Stimulated activated CD8-positive, alpha-beta memory T cell treated with anti-CD3 and anti-CD28 coated beads, Interleukin-4, amount 100 ng/mL, for 4 hours (primary cell): ENCODE results near the gene THBS1.

ENCODE experiments used
- DNase-seq, 2 donors: peaks; one replicate each; pipeline ENCODE4 v3.0.0-alpha.2; 2020; ENCODE audit warnings: low read depth in 2 of 2, low spot score in 1 of 2

The THBS1 gene

DNA sequence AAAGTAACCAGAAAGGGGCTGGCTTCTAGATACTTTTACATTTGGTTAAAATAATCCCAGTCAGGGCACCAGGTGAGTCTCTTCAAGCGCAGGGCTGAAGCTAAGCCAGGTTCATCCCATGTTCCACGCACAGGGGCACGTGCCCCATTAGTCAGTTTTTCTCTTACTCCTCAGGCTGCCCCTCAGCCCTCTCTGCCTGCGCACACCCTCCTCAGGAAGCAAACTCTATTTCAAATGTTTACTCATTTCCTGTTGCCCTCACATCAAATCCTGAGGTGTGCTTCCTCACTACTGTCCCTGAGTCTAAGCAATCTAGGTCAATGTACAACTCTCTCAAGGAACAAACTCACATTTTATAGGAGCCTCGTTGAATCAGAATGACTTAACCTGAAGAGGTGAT is 48.5 kb downstream of the THBS1 start:
- DNase-seq = peak in 1 of 2 donors; percentile 62

DNA sequence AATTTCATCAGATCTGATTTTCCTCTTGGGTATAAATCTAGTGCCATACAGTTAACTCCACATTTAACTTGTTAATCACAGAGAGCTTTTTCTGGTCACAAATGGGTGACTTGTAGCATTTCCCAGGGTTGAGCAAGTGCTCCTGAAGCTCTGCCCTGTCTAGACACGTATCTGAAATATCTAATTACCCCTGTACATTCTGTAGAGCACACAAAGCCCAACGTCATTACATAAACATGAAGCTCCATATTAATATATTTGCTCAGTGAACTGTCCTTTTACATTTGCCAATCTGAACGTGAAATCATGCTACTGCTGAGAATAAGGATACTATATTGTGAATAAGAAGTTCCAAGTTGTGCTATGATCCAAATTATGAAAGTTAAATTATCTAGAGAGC is 49.0 kb downstream of the THBS1 start:
- no peak for DNase-seq

DNA sequence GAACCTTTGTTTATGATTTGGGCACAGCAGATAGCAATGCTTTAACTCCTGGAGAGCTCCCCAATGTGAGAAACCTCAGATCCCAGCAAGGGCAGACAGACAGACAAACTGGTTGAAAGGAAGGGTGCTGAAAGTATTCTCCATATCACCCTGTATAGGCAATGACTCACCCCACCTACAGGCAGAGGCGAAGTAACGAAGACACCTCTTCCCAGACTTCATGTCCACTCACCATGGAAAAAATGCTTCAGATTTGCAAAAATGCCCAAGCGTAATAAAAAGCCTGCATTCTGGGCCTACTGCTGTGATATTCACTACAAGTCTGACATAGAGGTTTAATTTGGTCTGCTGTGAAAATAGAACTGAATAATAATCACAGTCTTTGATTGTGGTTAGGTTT is 50.5 kb downstream of the THBS1 start:
- no peak for DNase-seq

DNA sequence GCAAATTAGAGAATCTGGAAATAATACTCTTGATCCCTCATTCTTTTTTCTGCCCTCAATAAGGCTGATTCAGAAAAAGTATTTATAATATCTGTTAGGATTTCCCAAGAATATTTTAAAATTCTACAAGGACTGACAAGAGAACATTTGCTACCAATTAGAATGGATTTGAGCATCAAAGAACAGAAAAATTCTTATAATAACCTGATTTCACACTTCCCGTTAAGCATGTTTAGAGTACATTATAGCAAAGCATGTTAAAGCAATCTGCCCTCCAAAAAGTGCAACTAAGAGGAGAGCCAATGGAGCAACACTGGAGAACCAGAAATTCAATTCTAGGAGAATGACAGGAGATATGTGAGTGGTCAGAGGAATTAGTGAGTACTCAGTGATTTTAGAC is 57.2 kb downstream of the THBS1 start:
- DNase-seq = no peak

DNA sequence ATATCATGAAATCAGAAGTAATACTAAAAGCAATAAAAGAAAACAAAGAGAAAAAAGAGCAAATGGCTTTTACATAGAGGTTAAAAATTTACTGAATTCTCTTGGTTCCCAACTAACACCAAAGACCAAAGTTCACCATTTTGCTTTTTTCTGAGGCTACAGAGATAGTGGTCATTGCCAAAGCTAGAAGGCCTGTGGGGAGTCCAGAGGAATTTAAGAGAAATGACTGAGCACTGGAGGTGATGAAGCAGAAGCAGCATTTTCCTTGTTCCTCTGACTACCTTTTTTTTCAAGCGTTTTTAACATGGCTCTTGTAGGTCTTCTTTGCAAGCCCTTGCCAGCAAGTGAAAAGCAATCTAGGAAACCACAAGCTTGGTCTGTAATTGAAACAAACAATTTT is 58.2 kb downstream of the THBS1 start:
- DNase-seq = no peak

DNA sequence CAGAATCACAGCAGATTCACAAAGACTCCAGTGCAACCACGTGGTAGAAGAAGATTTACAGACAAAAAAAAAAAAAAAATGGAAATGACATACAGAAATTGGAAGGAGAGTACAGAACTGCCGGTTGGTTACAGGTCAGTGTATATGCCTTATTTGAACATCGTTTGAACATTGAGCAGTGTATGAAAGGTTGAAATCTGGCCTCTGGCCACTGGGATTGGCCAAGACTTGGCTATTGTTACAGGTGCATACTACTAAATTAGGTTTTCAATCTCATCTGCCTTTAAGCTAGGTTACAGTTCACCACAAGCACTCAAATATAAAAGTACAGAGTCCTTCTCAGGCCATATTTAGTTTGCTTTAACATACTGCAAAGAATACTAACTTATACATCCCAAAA is 59.8 kb downstream of the THBS1 start:
- DNase-seq = no peak

DNA sequence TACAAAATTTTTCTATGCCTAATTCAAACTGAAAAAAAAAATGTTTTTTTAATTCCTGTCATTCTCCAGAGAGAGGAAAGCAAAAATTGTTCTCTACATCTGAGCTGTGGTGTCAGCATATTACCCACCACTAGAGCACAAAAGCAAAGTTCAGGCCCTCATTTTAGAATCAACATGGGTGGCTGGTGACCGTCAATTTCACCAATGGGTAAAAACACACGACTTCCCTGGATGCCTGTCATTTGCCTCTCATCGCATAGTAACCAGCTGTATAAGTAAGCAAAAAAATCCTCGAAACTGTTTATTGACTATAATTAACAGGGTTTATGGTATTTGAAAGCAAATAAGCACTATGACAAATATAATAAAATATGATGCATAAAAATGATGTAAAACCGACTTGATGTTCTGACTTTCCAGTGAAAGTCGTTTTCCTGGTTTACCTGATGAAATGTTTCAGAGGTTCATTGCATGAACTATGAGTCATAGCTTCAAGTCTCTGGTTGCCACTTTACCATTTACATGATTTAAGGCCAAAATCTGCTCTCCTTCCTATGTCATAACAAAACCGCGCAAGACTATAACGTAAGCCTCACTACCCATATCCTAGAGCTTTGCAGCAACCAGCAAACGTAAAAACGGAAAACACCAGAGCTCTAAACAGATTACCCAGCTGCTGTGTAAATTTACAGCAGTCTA is 60.5 kb downstream of the THBS1 start:
- DNase-seq = no peak

DNA sequence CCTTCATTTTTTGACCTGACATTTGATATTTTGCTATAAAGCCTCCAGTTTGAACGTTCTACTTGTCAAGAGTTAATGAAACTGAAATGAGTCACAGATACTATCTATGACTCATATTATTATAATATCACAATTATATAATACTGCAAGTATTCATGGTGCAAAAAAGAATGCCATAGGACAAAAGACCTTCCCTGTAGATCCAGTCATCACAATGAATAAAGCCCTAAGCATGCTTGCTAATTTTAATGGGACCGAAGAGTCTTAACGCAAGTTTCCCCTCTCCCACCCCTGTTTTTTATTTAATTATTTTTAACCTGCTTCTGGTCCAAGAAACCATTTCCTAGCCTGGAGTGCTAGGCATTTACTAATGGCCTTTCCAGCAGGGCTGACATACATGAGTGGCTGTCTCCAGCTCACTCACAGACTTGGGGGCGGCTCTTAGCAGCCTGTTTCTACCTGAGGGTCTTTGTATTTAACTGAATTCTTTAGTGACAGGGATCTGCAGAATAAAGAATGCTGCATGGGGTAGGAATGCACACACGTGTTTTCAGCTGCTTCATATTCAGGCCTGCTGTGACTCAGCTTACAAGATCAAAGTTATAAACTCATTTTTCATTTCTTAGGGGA is 61.2 kb downstream of the THBS1 start:
- DNase-seq = no peak

DNA sequence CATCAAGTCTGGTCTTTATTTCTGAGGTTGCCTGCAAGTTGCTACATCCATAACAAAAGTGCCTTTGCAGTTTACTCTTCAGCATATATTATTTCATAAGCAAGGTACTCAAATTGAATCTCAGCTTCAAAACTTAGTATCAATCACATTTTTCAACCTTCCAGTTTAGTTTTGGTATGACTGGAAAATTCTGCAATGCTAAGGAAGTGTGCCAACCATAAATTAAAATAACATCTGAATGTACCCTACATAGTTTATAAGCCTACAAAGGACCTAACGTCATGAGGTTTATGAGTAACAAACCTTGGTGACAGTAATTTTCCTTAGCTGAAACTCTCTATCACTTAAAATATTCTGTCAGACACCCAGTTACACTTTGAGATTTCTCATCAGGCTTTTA is 62.8 kb downstream of the THBS1 start:
- no peak for DNase-seq

DNA sequence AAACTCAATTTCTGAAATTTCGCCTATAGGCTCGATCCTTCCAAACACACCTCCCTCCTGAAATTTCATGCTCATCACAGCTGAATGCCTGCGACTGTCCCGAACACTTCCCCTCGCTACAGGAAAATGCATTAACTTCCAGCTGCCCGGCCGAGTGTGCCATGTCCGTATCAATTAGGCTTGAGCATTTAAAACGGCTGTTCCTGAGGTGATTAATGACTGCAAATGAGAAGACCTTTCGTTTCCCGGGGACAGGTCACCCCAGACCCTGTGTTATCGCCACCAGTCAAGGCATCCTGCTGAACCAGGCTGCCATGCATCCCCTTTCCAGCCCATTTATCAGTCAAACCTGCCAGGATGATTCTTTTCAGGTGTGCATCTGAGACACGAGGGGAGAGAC is 63.3 kb downstream of the THBS1 start:
- DNase-seq = no peak

DNA sequence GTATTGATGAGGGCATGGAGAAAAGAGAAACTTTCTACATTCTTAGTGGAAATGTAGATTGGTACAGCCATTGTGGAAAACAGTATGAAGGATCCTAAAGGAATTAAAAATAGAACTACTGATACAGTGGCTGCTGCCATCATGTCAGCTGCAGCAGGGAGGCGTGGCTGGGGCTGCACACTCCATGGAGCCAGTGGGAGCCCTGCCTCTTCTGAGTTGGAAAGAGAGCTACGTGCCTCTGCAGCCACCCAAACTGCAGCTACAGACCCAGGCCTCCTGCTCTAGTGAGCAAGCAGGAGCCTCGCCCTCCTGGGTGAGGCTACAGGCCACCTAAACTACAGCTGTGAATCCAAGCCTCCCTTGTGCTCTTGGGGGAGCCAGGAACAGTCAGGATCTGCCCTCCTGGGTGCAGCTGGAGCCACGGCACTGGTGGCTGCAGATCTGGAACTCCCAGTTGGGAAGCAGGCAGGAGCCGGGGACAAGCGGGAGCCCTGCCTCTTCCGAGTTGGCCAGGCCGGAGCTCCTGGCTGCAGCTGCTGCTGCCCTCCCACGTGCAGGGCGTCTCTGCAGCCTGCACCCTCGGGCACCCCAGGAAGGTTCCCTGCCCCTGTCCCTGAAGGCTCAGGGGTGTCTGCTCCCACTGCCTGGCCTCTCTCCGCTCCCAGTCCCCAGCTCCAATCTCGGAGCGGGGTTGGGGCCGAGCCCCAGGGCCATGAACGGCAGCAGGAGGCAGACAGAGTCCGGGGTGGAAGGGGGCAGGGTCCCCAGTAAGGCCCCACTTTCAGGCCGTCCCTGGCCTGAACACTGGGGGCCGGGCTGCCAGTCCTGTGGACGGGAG is 64.5 kb downstream of the THBS1 start:
- no peak for DNase-seq

DNA sequence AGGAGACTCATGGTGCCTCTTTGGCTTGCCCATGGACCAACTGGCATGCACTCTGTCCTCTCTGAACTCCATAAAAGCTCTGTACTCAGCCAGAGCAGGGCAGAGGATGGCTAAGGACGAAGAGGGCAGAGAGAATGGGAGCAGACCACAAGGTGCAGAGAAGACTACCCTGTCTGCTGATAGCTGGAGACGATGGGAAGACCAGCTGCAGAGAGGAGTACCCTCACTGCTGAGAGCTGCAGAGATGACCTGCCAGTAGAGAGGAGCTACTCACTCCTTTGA is 65.0 kb downstream of the THBS1 start:
- no peak for DNase-seq

DNA sequence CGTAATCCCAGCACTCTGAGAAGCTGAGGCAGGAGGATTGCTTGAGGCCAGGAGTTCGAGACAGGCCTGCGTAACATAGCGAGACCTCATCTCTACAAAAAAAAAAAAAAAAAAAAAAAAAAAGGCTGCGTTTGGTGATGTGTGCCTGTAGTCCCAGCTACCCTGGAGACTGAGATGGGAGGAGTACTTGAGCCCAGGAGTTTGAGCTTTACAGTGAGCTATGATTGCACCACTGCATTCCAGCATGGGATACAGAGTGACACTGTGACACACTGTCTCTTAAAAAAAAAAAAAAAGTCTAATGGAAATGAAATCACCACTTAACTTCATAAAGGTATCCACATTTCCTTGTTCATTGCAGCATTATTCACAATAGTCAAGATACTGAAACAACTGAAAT is 65.5 kb downstream of the THBS1 start:
- DNase-seq = no peak
